Activated T-cell treated with anti-CD3 and anti-CD28 coated beads, Interleukin-2, amount 50 U/mL, for 72 hours (primary cell): ENCODE data around the gene PLEKHA4. TPM values are rescaled to one million over a fixed set of nuclear protein-coding genes. Genes with fewer than 3 reads are reported as not detected.
"Not testable (repeated sequence)": the region's sequence is repeated elsewhere in the genome, so short reads cannot be mapped to it uniquely, and the experiment has no call there.

Experiments
- ATAC-seq, 2 donors: fragments of 150-1000 bp; cut with Tn5 transposase; replicated peaks in 1 of 2; 2 replicates each; pipeline ENCODE4 v1.10.0; 2021; ENCODE audit warnings: moderate library complexity in 2 of 2, mild to moderate bottlenecking in 1 of 2
- DNase-seq, 2 donors: peaks; one replicate each; pipeline ENCODE4 v3.0.0; 2021 to 2022; ENCODE audit warnings: mixed read lengths in 1 of 2
- H3K27ac Mint-ChIP-seq: one replicate; pipeline ENCODE4 v1.8.0; 2022; ENCODE audit warnings: mild to moderate bottlenecking, moderate library complexity, mixed read lengths
- H3K27me3 Mint-ChIP-seq: one replicate; pipeline ENCODE4 v1.8.0; 2022; ENCODE audit warnings: low read depth, mixed read lengths
- H3K36me3 Mint-ChIP-seq, 2 donors: one replicate each; pipeline ENCODE4 v1.8.0; 2022; ENCODE audit warnings: mixed read lengths in 2 of 2, mild to moderate bottlenecking in 1 of 2; ENCODE audit not compliant: insufficient read depth in 2 of 2
- H3K4me1 Mint-ChIP-seq: one replicate; pipeline ENCODE4 v1.8.0; 2022; ENCODE audit warnings: low read depth, mixed read lengths
- H3K4me3 Mint-ChIP-seq, 2 donors: one replicate each; pipeline ENCODE4 v1.8.0; 2022; ENCODE audit warnings: mild to moderate bottlenecking in 2 of 2, mixed read lengths in 2 of 2, moderate library complexity in 2 of 2
- H3K9me3 Mint-ChIP-seq, 2 donors: one replicate each; pipeline ENCODE4 v1.8.0; 2022; ENCODE audit warnings: mixed read lengths in 2 of 2
- total RNA-seq, 2 donors: library from RNA; stranded (reverse); gene quantifications; one replicate each; pipeline ENCODE4 v1.2.3, GENCODE V29; 2022

Gene PLEKHA4, protein sequence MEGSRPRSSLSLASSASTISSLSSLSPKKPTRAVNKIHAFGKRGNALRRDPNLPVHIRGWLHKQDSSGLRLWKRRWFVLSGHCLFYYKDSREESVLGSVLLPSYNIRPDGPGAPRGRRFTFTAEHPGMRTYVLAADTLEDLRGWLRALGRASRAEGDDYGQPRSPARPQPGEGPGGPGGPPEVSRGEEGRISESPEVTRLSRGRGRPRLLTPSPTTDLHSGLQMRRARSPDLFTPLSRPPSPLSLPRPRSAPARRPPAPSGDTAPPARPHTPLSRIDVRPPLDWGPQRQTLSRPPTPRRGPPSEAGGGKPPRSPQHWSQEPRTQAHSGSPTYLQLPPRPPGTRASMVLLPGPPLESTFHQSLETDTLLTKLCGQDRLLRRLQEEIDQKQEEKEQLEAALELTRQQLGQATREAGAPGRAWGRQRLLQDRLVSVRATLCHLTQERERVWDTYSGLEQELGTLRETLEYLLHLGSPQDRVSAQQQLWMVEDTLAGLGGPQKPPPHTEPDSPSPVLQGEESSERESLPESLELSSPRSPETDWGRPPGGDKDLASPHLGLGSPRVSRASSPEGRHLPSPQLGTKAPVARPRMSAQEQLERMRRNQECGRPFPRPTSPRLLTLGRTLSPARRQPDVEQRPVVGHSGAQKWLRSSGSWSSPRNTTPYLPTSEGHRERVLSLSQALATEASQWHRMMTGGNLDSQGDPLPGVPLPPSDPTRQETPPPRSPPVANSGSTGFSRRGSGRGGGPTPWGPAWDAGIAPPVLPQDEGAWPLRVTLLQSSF
- total RNA-seq, result 10 to 100 TPM; 16.2 to 24.5 TPM

DNA sequence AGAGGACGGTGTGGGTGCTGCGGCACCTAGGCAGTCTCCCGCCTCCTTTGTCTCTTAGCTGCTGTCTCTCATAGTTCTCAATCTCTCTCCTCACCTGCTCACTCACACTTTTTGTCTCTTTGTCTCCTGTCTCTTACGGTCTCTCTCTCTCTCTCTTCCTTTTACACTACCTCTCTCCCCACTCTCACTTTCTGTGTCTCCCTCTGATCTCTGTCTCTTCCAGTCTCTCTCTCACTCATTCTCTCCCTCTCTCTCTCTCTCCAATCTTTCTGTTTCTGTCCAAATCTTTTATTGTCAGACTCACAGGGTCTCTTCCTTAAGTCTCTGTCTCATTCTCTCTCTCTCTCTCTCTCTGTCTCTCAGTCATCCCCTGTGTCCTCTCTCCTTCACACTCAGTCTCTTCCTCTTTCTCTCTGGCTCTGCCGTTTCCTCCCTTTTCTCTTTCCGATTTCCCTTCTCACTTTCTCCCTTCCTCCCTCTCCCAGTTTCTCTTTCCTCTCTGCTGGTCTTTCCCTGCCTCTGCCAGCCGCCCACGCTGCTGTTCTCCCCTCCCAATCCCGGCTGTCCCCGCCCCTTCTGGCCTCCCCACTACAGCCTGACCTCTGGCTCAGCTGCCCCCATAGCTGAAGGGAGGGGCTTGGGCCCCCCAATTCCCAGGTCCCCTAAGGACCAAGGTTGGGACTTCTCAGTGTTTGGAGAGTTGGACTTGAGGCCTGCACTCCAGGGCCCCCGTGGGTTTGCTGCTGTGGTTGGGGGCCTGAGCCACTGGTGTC, at the start of gene PLEKHA4:
Gene PLEKHA4 (minus strand): TSS at position 504 of the 773 bp plus-strand sequence. CDS start 997 bp downstream, outside the sequence.
- Mint-ChIP-seq H3K4me3 (no peak within 1 kb of the TSS), H3K36me3 (peaks cover 9 to 11% of the 10 kb centered on the region in 2 donors), H3K27ac (no peak within 1 kb of the TSS), H3K4me1 (peaks cover 9% of the 10 kb centered on the region), H3K27me3 (peaks cover 17% of the 10 kb centered on the region), H3K9me3 (no peaks in the 10 kb centered on the region)
- DNase-seq, result no peak
- no peak for ATAC-seq

DNA sequence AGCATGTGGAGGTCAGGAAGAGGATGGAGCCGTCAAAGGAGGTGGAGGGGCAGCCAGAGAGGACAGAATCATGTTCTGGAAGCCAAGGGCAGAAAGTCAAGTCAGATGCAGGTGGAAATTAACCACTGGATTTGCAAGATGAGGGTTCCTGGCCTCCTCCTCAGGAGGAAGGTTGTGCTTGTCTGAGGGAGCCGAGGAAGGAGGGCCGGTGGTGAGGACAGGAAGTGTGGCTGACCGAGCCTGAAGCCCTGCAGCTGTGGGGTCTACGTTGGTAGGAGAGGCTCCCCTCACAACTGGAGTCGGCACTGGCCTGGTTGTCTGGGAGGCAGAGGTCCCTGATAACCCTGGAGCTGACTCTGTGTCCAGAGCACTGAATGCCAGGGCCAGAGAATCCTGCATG, 49.7 kb upstream of the PLEKHA4 start:
- no peak for DNase-seq
- Mint-ChIP-seq H3K4me3 (no peak overlapping the region), H3K36me3 (peaks cover 11 to 24% of the 10 kb centered on the region in 2 donors), H3K9me3 (no peaks in the 10 kb centered on the region), H3K27me3 (no peaks in the 10 kb centered on the region), H3K27ac (no peak overlapping the region), H3K4me1 (no peaks in the 10 kb centered on the region)
- no peak for ATAC-seq

DNA sequence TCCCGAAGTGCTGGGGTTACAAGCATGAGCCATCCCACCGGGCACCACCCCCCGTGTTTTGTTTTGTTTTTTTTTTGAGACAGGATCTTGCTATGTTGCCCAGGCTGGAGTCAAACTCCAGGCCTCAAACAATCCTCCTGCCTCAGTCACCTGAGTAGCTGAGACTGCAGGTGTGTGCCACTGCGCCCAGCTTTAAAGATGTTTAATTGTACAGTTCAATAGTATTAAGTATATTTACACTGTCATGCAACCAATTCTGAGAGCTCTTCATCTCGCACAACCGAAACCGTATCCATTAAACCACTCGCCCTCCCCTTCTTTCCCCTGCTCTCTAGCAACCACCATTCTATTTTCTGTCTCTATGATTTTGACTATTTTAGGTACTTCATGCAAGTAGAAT, 47.3 kb upstream of the PLEKHA4 start:
- Mint-ChIP-seq H3K27ac (no peak overlapping the region), H3K36me3 (peaks cover 16 to 31% of the 10 kb centered on the region in 2 donors), H3K4me1 (no peaks in the 10 kb centered on the region), H3K4me3 (no peak overlapping the region), H3K27me3 (no peaks in the 10 kb centered on the region), H3K9me3 (no peaks in the 10 kb centered on the region)
- DNase-seq (no peak), ATAC-seq (no peak)

DNA sequence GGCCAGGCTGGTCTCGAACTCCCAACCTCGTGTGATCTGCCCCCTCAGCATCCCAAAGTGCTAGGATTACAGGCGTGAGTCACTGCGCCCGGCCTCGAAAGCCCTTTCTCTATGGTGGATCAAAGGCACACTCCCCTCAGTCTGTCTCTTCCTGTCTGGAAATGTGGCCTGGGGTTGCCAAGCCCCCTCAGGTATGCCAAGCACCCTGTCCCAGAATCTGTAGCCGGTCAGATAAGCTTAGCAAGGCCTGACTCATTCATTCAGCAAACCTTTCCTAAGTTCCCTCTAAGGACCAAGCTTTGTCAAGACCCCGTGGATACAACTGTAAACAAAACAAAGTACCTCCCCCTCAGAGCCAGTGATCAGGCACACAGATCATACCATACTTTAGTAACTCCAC, 45.8 kb upstream of the PLEKHA4 start:
- peaks cover 16 to 35% of the 10 kb centered on the region in 2 donors for H3K36me3 Mint-ChIP-seq
- no peak for DNase-seq
- H3K4me3 Mint-ChIP-seq, result no peak overlapping the region
- H3K27ac Mint-ChIP-seq, result no peak overlapping the region
- H3K9me3 Mint-ChIP-seq, result no peaks in the 10 kb centered on the region
- no peaks in the 10 kb centered on the region for H3K27me3 Mint-ChIP-seq
- ATAC-seq, result no peak
- no peaks in the 10 kb centered on the region for H3K4me1 Mint-ChIP-seq

DNA sequence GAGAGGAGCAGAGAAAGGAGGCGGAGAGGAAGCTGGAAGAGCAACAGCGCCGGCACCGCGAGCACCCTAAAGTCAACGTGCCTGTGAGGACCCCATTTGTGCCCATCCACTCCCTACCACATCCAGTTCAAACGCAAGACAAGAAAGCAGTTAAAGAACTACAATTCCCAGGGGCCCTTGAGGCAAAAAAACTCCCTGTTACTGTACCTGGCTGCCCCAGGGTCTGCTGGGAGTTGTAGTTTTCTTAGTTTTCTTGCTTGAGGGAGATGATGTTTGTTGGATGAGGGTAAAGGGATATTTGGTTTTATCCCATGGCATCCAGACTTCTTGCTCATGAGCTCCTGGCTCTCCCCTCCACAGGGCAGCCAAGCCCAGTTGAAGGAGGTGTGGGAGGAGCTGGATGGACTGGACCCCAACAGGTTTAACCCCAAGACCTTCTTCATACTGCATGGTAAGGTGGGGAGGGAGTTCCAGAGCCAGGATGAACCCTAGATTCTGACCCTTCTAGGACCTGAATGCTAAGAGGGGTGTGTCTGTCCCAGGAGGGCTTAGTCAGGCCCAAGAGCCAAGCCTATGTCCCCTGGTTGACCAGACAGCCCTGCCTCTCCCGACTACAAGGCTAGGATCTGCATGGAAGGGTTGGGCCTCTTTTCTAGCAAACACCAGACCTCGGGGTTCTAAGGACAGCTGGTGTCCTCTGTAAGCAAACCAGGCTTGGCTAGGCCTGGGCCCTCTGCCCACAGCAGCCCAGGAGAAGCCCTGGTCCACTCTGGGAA, 44.9 kb upstream of the PLEKHA4 start:
- no peaks in the 10 kb centered on the region for H3K9me3 Mint-ChIP-seq
- H3K27ac Mint-ChIP-seq, result no peak overlapping the region

DNA sequence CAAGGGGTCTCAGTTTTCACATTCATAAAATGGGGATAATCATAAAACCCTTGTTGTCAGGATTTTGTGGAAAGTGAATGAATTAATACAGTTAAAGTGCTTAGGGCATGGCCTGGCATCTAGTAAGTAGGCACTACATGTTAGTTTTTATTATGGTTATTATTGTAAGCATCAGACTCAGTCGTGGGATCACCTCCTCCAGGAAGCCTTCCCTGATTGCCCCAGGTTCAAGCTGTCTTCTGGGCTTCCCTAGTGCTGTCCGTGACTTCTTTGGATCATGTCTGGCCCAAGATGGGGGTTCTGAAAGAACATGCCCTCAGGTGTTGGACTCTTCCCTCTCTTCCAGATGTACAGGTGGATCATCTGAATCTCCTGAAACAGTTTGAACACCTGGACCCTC, 42.4 kb upstream of the PLEKHA4 start:
- DNase-seq, result no peak
- Mint-ChIP-seq H3K9me3 (no peaks in the 10 kb centered on the region), H3K27me3 (no peaks in the 10 kb centered on the region), H3K27ac (no peak overlapping the region), H3K4me3 (no peak overlapping the region), H3K36me3 (peaks cover 14 to 31% of the 10 kb centered on the region in 2 donors), H3K4me1 (no peaks in the 10 kb centered on the region)
- no peak for ATAC-seq

More for the DNA sequence above, 44.9 kb upstream of the PLEKHA4 start:
- ATAC-seq (peak; percentile 45 to 57), DNase-seq (no peak)
- Mint-ChIP-seq H3K4me1 (no peaks in the 10 kb centered on the region), H3K4me3 (no peak overlapping the region), H3K27me3 (no peaks in the 10 kb centered on the region), H3K36me3 (peaks cover 14 to 30% of the 10 kb centered on the region in 2 donors)

DNA sequence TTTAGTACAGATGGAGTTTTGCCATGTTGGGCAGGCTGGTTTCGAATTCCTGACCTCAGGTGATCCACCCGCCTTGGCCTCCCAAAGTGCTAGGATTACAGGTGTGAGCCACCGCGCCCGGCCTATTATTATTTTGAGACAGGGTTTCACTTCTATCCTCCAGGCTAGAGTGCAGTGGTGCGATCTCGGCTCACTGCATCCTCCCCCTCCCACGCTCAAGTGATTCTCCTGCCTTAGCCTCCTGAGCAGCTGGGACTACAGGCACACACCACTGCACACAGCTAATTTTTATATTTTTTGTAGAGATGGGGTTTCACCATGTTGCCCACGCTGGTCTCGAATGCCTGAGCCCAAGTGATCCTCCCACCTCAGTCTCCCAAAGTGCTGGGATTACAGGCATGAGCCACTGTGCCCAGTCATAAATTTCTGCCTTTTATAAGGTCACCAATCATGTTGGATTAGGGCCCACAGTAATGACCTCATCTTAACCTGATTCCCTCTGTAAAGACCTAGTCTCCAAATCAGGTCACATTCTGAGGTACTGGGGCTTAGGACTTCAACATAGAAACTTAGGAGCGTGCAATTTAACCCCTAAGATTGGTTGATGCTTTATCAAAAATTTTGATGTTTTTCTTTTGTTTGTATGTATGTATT, 41.1 kb upstream of the PLEKHA4 start:
- H3K36me3 Mint-ChIP-seq, result peaks cover 17 to 33% of the 10 kb centered on the region in 2 donors

DNA sequence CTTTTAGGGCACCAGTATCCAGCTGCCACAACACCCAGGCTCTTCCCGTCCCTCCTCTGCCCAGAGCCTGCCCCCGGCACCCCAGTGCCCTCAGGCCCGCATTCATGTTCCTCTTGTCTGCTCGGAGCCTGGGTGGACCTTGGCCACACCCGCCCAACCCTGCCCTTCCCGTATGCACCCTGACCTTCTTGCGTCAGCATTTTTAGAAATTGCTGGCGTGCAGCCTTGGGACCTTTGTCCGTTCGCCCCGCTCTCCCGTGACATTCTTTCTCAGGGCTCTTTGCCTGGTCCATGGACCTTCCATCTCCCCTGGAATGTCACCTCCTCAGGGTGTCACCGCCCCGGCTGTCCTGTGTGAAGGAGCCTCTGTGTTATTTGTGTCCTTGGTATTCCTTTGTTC, 39.3 kb upstream of the PLEKHA4 start:
- Mint-ChIP-seq H3K27ac (no peak overlapping the region), H3K4me3 (no peak overlapping the region), H3K4me1 (peaks cover 1% of the 10 kb centered on the region), H3K36me3 (peaks cover 11 to 26% of the 10 kb centered on the region in 2 donors), H3K9me3 (no peaks in the 10 kb centered on the region), H3K27me3 (no peaks in the 10 kb centered on the region)
- ATAC-seq (no peak), DNase-seq (no peak)

More for the DNA sequence above, 41.1 kb upstream of the PLEKHA4 start:
- not testable (repeated sequence) for H3K27ac Mint-ChIP-seq, H3K4me1 Mint-ChIP-seq, H3K9me3 Mint-ChIP-seq, H3K4me3 Mint-ChIP-seq, H3K27me3 Mint-ChIP-seq, ATAC-seq, DNase-seq

DNA sequence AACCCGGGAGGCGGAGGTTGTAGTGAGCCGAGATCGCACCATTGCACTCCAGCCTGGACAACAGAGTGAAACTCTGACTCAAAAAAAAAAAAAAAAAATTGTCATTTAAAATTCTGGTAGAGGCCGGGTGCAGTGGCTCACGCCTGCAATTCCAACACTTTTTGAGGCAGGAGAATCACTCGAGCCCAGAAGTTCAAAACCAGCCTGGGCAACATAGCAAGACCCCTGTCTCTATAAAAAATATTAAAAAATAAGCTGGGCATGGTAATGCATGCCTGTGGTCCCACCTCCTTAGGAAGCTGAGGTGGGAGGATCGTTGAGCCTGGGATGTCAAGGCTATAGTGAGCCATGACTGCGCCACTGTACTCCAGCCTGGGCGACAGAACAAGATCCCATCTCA, 37.9 kb upstream of the PLEKHA4 start:
- Mint-ChIP-seq H3K4me3 (no peak overlapping the region), H3K36me3 (peaks cover 15 to 23% of the 10 kb centered on the region in 2 donors), H3K4me1 (peaks cover 15% of the 10 kb centered on the region), H3K9me3 (no peaks in the 10 kb centered on the region), H3K27me3 (no peaks in the 10 kb centered on the region), H3K27ac (no peak overlapping the region)
- ATAC-seq (no peak), DNase-seq (no peak)

DNA sequence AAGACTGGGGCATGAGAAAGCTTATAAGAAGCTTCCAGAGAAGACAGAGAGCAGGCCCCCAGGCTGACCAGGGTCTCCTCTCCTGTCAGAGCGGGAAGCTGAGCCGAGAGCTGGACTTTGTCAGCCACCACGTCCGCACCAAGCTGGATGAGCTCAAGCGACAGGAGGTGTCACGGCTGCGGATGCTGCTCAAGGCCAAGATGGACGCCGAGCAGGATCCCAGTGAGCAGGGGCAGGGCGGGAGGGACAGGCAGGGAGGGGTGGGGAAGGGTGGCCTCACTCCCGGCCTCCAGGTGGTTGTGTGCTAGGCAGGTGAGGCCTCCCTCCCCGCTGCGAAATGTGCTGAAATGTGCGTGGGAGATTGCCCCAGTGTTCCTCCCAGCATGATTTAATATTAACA, 37.2 kb upstream of the PLEKHA4 start:
- H3K27ac Mint-ChIP-seq, result no peak overlapping the region
- peaks cover 15 to 24% of the 10 kb centered on the region in 2 donors for H3K36me3 Mint-ChIP-seq
- peaks cover 21% of the 10 kb centered on the region for H3K4me1 Mint-ChIP-seq
- no peak for ATAC-seq
- H3K9me3 Mint-ChIP-seq, result no peaks in the 10 kb centered on the region
- DNase-seq, result no peak
- no peak overlapping the region for H3K4me3 Mint-ChIP-seq
- H3K27me3 Mint-ChIP-seq, result no peaks in the 10 kb centered on the region

DNA sequence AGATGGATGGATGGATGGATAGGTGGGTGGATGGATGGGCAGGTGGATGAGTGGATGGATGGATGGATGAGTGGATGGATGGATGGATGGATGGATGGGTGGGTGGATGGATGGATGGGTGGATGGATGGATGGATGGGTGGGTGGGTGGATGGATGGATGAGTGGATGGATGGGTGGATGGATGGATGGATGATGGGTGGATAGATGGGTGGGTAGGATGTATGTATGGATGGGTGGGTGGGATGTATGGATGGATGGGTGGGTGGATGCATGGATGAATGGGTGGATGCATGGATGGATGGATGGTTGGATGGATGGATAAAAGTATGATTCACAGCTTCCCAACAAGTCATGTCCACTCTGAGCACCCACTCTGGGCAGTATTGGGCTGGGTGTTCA, 35.4 kb upstream of the PLEKHA4 start:
- H3K27me3 Mint-ChIP-seq, H3K4me3 Mint-ChIP-seq, DNase-seq, H3K27ac Mint-ChIP-seq, H3K9me3 Mint-ChIP-seq, ATAC-seq: not testable (repeated sequence)
- Mint-ChIP-seq H3K36me3 (peaks cover 18 to 24% of the 10 kb centered on the region in 2 donors), H3K4me1 (peaks cover 33% of the 10 kb centered on the region)

DNA sequence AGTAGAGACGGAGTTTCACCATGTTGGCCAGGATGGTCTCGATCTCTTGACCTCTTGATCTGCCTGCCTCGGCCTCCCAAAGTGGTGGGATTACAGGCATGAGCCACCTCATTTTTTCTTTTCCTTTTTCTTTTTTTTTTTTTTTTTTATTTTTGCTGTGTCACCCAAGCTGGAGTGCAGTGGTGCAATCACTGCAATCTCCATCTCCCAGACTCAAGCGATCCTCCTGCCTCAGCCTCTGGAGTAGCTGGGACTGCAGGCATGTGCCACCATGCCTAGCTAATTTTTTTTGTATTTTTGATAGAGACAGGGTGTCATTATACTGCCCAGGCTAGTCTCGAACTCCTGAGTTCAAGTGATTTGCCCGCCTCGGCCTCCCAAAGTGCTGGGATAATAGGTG, 33.9 kb upstream of the PLEKHA4 start:
- H3K9me3 Mint-ChIP-seq, H3K27me3 Mint-ChIP-seq, DNase-seq, ATAC-seq: not testable (repeated sequence)
- peak overlapping the region; percentile 23 to 50 for H3K4me3 Mint-ChIP-seq
- peaks cover 17% of the 10 kb centered on the region in 2 donors for H3K36me3 Mint-ChIP-seq
- H3K27ac Mint-ChIP-seq, result peak overlapping the region; percentile 12
- H3K4me1 Mint-ChIP-seq, result peaks cover 33% of the 10 kb centered on the region
